GM21619 (cell line): Measurements from ENCODE around the gene NUAK1.

ENCODE experiments used
- ATAC-seq: cut with Tn5 transposase; IDR thresholded peaks from one replicate; pipeline ENCODE4 v1.9.1; 2021; ENCODE audit not compliant: unreplicated experiment

Gene NUAK1

GRCh38 chr12:106138633-106139421 is at the start of gene NUAK1:
Gene NUAK1 (minus strand): TSS chr12:106138954. CDS start chr12:106138653, 301 bp downstream.
- no peak for ATAC-seq

- no peak for ATAC-seq
These were observed 49.5 kb upstream of the NUAK1 start for GRCh38 chr12:106188256-106188655.

- ATAC-seq: no peak
These were observed 49.1 kb upstream of the NUAK1 start for GRCh38 chr12:106187842-106188241.

- no peak for ATAC-seq
These were observed 48.5 kb upstream of the NUAK1 start for GRCh38 chr12:106187155-106187789.

- ATAC-seq: no peak
These were observed 45.0 kb upstream of the NUAK1 start for GRCh38 chr12:106183735-106184134.

GRCh38 chr12:106181401-106182114 is 42.8 kb upstream of the NUAK1 start:
- ATAC-seq: no peak

GRCh38 chr12:106179086-106179485 is 40.3 kb upstream of the NUAK1 start:
- ATAC-seq: no peak

- ATAC-seq: no peak
These were observed 39.8 kb upstream of the NUAK1 start for GRCh38 chr12:106178562-106178961.

GRCh38 chr12:106176560-106176959 is 37.8 kb upstream of the NUAK1 start:
- no peak for ATAC-seq

GRCh38 chr12:106174876-106175275 is 36.1 kb upstream of the NUAK1 start:
- no peak for ATAC-seq

- ATAC-seq: no peak
These were observed 34.7 kb upstream of the NUAK1 start for GRCh38 chr12:106173442-106173841.

- no peak for ATAC-seq
These were observed 32.5 kb upstream of the NUAK1 start for GRCh38 chr12:106171117-106171750.

GRCh38 chr12:106170285-106170684 is 31.5 kb upstream of the NUAK1 start:
- ATAC-seq: no peak

- no peak for ATAC-seq
These were observed 25.0 kb upstream of the NUAK1 start for GRCh38 chr12:106163712-106164111.

- no peak for ATAC-seq
These were observed 22.7 kb upstream of the NUAK1 start for GRCh38 chr12:106161491-106161890.

GRCh38 chr12:106160915-106161314 is 22.2 kb upstream of the NUAK1 start:
- no peak for ATAC-seq

GRCh38 chr12:106157802-106158201 is 19.0 kb upstream of the NUAK1 start:
- ATAC-seq: no peak

- no peak for ATAC-seq
These were observed 16.1 kb upstream of the NUAK1 start for GRCh38 chr12:106154751-106155273.

- ATAC-seq: no peak
These were observed 13.6 kb upstream of the NUAK1 start for GRCh38 chr12:106152334-106152733.

- ATAC-seq: no peak
These were observed 11.8 kb upstream of the NUAK1 start for GRCh38 chr12:106150555-106150954.

GRCh38 chr12:106149096-106149784 is 10.5 kb upstream of the NUAK1 start:
- ATAC-seq: no peak
